Measurements from ENCODE around the gene PAAF1.

DNA sequence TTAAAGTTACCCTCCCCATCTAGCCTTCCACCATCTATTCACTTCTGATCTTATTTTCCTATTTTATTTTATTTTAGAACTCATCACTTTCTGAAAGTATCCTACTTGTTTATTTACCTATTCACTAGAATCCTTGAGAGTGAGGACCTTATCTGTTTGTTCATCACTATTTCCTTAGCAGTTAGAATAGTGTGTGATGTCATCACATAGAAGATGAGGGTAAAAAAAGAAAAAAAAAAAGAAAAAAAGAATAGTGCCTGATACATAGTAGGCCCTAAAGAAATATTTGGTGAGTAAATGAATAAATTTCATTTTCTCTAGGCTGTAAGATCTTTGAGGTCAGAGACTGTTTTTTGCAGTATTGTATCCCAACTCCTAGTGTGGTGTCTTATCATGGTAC is 36.7 kb downstream of the PAAF1 start:
- TF ChIP-seq ZNF713 (CRISPR knock-in tag; IDR thresholded peaks at IDR 0.05) (no peak), SCMH1 (CRISPR knock-in tag; IDR thresholded peaks at IDR 0.05; ENCODE audit: borderline replicate concordance) (no peak), MYNN (CRISPR knock-in tag; IDR thresholded peaks at IDR 0.05; ENCODE audit: low read depth) (no peak), ZNF546 (CRISPR knock-in tag; conservative IDR thresholded peaks at IDR 0.05) (no peak), POLR2AphosphoS5 (IDR thresholded peaks at IDR 0.05; ENCODE audit: low read depth, low read length) (no peak), ESRRA (CRISPR knock-in tag; IDR thresholded peaks at IDR 0.05; ENCODE audit: low read depth) (no peak), TAF1 (CRISPR knock-in tag; IDR thresholded peaks at IDR 0.05) (no peak)
- TF ChIP-seq, protein P1, sequence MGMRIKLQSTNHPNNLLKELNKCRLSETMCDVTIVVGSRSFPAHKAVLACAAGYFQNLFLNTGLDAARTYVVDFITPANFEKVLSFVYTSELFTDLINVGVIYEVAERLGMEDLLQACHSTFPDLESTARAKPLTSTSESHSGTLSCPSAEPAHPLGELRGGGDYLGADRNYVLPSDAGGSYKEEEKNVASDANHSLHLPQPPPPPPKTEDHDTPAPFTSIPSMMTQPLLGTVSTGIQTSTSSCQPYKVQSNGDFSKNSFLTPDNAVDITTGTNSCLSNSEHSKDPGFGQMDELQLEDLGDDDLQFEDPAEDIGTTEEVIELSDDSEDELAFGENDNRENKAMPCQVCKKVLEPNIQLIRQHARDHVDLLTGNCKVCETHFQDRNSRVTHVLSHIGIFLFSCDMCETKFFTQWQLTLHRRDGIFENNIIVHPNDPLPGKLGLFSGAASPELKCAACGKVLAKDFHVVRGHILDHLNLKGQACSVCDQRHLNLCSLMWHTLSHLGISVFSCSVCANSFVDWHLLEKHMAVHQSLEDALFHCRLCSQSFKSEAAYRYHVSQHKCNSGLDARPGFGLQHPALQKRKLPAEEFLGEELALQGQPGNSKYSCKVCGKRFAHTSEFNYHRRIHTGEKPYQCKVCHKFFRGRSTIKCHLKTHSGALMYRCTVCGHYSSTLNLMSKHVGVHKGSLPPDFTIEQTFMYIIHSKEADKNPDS (CRISPR knock-in tag; IDR thresholded peaks at IDR 0.05), result no peak
